HCT116 (cell line): ENCODE measurements around the gene PDYN. TPM values are rescaled to one million over a fixed set of nuclear protein-coding genes. Genes with fewer than 3 reads are reported as not detected.

Source experiments
- ATAC-seq: fragments of 200-7000 bp; cut with Tn5 transposase; 2 replicates; pipeline ENCODE4 v1.9.1; 2020; ENCODE audit warnings: mild to moderate bottlenecking, moderate library complexity
- BruUV-seq: library from RNA; stranded (reverse); fragments of 400-500 nt; replicated peaks from 2 replicates; lab custom pipeline; 2021; lab: Mats Ljungman, UMichigan
- CTCF ChIA-PET: fragments of 300-600 bp; sonication (Branson Sonifier 250); formaldehyde crosslinking; loops from one replicate; lab custom pipeline; 2021; ENCODE audit warnings: antibody characterized with exemption; lab: Charles Lee
- POLR2A ChIA-PET: fragments of 300-600, 350-600 bp; sonication (Branson Sonifier 250); formaldehyde crosslinking; loops from one replicate; lab custom pipeline; 2021; ENCODE audit warnings: antibody characterized with exemption; lab: Charles Lee
- RAD21 ChIA-PET, 2 experiments: fragments of 300-600 bp; sonication (Branson Sonifier 250); formaldehyde crosslinking; loops; one replicate each; lab custom pipeline; 2023; ENCODE audit warnings: low total read pairs in 2 of 2; ENCODE audit not compliant: uncharacterized antibody in 2 of 2, unreplicated experiment in 2 of 2, low non-redundant PET in 1 of 2; lab: Charles Lee
- DNase-seq: peaks from one replicate; pipeline ENCODE4 v3.0.0-alpha.2; 2010; ENCODE audit warnings: low read depth, low spot score
- H2AFZ ChIP-seq: fragments of 200-600 bp; shearing (Covaris generic), sonication (generic); 2 replicates; pipeline ENCODE4 v1.6.1; 2017; ENCODE audit warnings: low read depth, mixed run types, mixed read lengths, antibody characterized with exemption, low read length; ENCODE audit not compliant: poor library complexity, severe bottlenecking
- H3K27ac ChIP-seq: 2 replicates; pipeline ENCODE4 v1.5.1; 2012; ENCODE audit warnings: low read depth, low read length
- H3K27me3 ChIP-seq: fragments of 200-600 bp; sonication (generic); 2 replicates; pipeline ENCODE4 v1.6.1; 2016; ENCODE audit warnings: mixed run types, low read length, mixed read lengths; ENCODE audit not compliant: insufficient read depth
- H3K36me3 ChIP-seq, 2 experiments: fragments of 200-500 bp in 1 of 2; fragments of 200-600 bp in 1 of 2; sonication (Bioruptor generic) in 1 of 2; sonication (generic) in 1 of 2; 2 replicates each; pipeline versions ENCODE4 v1.5.1 to v1.6.1; 2014 to 2016; ENCODE audit warnings: low read length in 2 of 2, inconsistent platforms in 1 of 2, mixed read lengths in 1 of 2, mixed run types in 1 of 2; ENCODE audit not compliant: insufficient read depth in 2 of 2, control insufficient read depth in 1 of 2
- H3K4me1 ChIP-seq, 2 experiments: fragments of 200-600 bp in 1 of 2; sonication (generic) in 1 of 2; 2 replicates each; pipeline versions ENCODE4 v1.5.1 to v1.6.1; 2012 to 2017; ENCODE audit warnings: low read length in 2 of 2, inconsistent platforms in 1 of 2, mild to moderate bottlenecking in 1 of 2, mixed read lengths in 1 of 2, mixed run types in 1 of 2, moderate library complexity in 1 of 2; ENCODE audit not compliant: insufficient read depth in 2 of 2, control insufficient read depth in 1 of 2
- H3K4me2 ChIP-seq: fragments of 200-600 bp; sonication (generic); 2 replicates; pipeline ENCODE4 v1.6.1; 2017; ENCODE audit warnings: mixed run types, low read length, mixed read lengths
- H3K4me3 ChIP-seq, 2 experiments: fragments of 200-600 bp in 1 of 2; sonication (generic) in 1 of 2; replicated peaks in 1 of 2; 2 replicates each; pipeline ENCODE4 v1.5.1; 2011 to 2016; ENCODE audit warnings: low read length in 2 of 2, control low read depth in 1 of 2, low read depth in 1 of 2, mild to moderate bottlenecking in 1 of 2, mixed read lengths in 1 of 2, mixed run types in 1 of 2
- H3K79me2 ChIP-seq: fragments of 200-600 bp; sonication (generic); 2 replicates; pipeline ENCODE4 v1.6.1; 2017; ENCODE audit warnings: mild to moderate bottlenecking, mixed run types, low read length, moderate library complexity, mixed read lengths; ENCODE audit not compliant: insufficient read depth
- H3K9ac ChIP-seq: fragments of 200-600 bp; sonication (generic); 2 replicates; pipeline ENCODE4 v1.6.1; 2016; ENCODE audit warnings: low read length, mixed read lengths
- H3K9me2 ChIP-seq: fragments of 200-600 bp; sonication (generic), shearing (Covaris generic); 2 replicates; pipeline ENCODE4 v1.6.1; 2017; ENCODE audit warnings: mixed run types, mild to moderate bottlenecking, moderate library complexity; ENCODE audit not compliant: insufficient read depth
- H3K9me3 ChIP-seq, 2 experiments: fragments of 200-500 bp in 1 of 2; fragments of 200-600 bp in 1 of 2; sonication (Bioruptor generic) in 1 of 2; sonication (generic) in 1 of 2; 2 replicates each; pipeline ENCODE4 v1.6.1; 2014 to 2017; ENCODE audit warnings: low read length in 2 of 2, mixed read lengths in 2 of 2, inconsistent platforms in 1 of 2, low read depth in 1 of 2, mild to moderate bottlenecking in 1 of 2, mixed run types in 1 of 2, moderate library complexity in 1 of 2; ENCODE audit not compliant: control insufficient read depth in 1 of 2, insufficient read depth in 1 of 2
- H4K20me1 ChIP-seq: fragments of 200-600 bp; sonication (generic), shearing (Covaris generic); 2 replicates; pipeline ENCODE4 v1.6.1; 2017; ENCODE audit warnings: mixed run types, mild to moderate bottlenecking, moderate library complexity; ENCODE audit not compliant: insufficient read depth
- CBX3 ChIP-seq: IDR thresholded peaks from 2 replicates; pipeline ENCODE4 v1.6.1; 2012; ENCODE audit warnings: low read depth
- CEBPB ChIP-seq: IDR thresholded peaks from 2 replicates; pipeline ENCODE4 v1.6.1; 2012; ENCODE audit warnings: low read depth
- EGR1 ChIP-seq: IDR thresholded peaks from 2 replicates; pipeline ENCODE4 v1.6.1; 2012; ENCODE audit warnings: low read depth
- ELF1 ChIP-seq: IDR thresholded peaks from 2 replicates; pipeline ENCODE4 v1.6.1; 2012; ENCODE audit warnings: low read depth, borderline replicate concordance
- EZH2phosphoT487 ChIP-seq: fragments of 200-600 bp; IDR thresholded peaks from 2 replicates; pipeline ENCODE4 v1.6.1; 2018; ENCODE audit warnings: antibody characterized with exemption, borderline replicate concordance
- SIN3A ChIP-seq: IDR thresholded peaks from 2 replicates; pipeline ENCODE4 v1.6.1; 2012; ENCODE audit warnings: low read depth
- SP1 ChIP-seq: IDR thresholded peaks from 2 replicates; pipeline ENCODE4 v1.6.1; 2012; ENCODE audit warnings: low read depth
- SRF ChIP-seq: IDR thresholded peaks from 2 replicates; pipeline ENCODE4 v1.6.1; 2012; ENCODE audit warnings: low read depth
- ZNF274 ChIP-seq: fragments of 200-500 bp; sonication (Bioruptor generic); IDR thresholded peaks from 2 replicates; pipeline ENCODE4 v1.6.1; 2014; ENCODE audit warnings: mild to moderate bottlenecking, low read depth, low read length, inconsistent platforms
- intact Hi-C: fragments of 100-400 bp; cut with micrococcal nuclease; formaldehyde crosslinking; loops from 2 replicates; pipeline ENCODE4 v1.10.0; 2022
- total RNA-seq: library from RNA; stranded (reverse); gene quantifications from one replicate; pipeline ENCODE4 v1.2.1, GENCODE V29; 2021; ENCODE audit not compliant: unreplicated experiment
- TF ChIP-seq, protein P1 (sequence below): IDR thresholded peaks from 2 replicates; pipeline ENCODE4 v1.6.1; 2012; ENCODE audit warnings: low read depth
- TF ChIP-seq, protein P2 (sequence below): IDR thresholded peaks from 2 replicates; pipeline ENCODE4 v1.6.1; 2011; ENCODE audit warnings: mild to moderate bottlenecking, low read length, moderate library complexity; ENCODE audit not compliant: insufficient replicate concordance; ENCODE audit errors: extremely low read depth
- TF ChIP-seq, protein P3 (sequence below): IDR thresholded peaks from 2 replicates; pipeline ENCODE4 v1.6.1; 2012
- TF ChIP-seq, protein P4 (sequence below), 3 experiments: fragments of 200-600 bp in 1 of 3; sonication (generic) in 1 of 3; IDR thresholded peaks in 2 of 3; conservative IDR thresholded peaks in 1 of 3; 2 replicates each; pipeline ENCODE4 v1.5.1; 2012 to 2017; ENCODE audit warnings: low read depth in 2 of 3, low read length in 2 of 3, antibody characterized with exemption in 1 of 3, borderline replicate concordance in 1 of 3, control low read depth in 1 of 3, mild to moderate bottlenecking in 1 of 3, mixed read lengths in 1 of 3, mixed run types in 1 of 3, moderate library complexity in 1 of 3; ENCODE audit not compliant: insufficient read depth in 1 of 3

Gene PDYN
- total RNA-seq, 1 experiment from 2014 or later = not detected

DNA sequence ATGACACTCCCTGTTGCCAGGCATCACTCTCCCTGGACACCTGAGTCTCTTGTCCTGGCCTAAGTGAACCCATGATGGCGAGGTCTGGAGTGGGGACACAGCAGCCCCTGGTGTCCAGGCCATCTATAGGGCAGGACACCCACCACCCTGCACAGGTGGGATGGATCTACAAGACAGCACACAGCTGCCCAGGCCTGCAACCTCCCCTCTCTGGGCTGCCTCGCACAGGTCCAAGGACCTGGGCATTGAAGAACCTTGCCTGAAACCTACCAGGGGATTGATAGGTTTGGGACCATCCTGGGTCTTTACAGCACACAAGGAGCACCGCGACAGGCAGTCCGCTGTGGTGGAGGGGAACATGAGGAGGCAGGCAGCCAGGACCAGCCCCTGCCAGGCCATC lies 11.2 kb downstream of the PDYN start:
- Histone ChIP-seq H4K20me1 (no peaks in the 10 kb centered on the region), H3K4me2 (no peak overlapping the region), H3K9ac (no peak overlapping the region), H3K27me3 (peaks cover 97% of the 10 kb centered on the region), H3K9me3 (no peaks in the 10 kb centered on the region), H3K36me3 (no peaks in the 10 kb centered on the region), H3K79me2 (no peaks in the 10 kb centered on the region), H3K4me1 (no peaks in the 10 kb centered on the region), H3K27ac (no peak overlapping the region), H2AFZ (no peak overlapping the region), H3K9me2 (no peaks in the 10 kb centered on the region), H3K4me3 (no peak overlapping the region)
- POLR2A ChIA-PET = no interaction called here
- CTCF ChIA-PET = no interaction called here
- RAD21 ChIA-PET = no interaction called here
- TF ChIP-seq, protein P1, sequence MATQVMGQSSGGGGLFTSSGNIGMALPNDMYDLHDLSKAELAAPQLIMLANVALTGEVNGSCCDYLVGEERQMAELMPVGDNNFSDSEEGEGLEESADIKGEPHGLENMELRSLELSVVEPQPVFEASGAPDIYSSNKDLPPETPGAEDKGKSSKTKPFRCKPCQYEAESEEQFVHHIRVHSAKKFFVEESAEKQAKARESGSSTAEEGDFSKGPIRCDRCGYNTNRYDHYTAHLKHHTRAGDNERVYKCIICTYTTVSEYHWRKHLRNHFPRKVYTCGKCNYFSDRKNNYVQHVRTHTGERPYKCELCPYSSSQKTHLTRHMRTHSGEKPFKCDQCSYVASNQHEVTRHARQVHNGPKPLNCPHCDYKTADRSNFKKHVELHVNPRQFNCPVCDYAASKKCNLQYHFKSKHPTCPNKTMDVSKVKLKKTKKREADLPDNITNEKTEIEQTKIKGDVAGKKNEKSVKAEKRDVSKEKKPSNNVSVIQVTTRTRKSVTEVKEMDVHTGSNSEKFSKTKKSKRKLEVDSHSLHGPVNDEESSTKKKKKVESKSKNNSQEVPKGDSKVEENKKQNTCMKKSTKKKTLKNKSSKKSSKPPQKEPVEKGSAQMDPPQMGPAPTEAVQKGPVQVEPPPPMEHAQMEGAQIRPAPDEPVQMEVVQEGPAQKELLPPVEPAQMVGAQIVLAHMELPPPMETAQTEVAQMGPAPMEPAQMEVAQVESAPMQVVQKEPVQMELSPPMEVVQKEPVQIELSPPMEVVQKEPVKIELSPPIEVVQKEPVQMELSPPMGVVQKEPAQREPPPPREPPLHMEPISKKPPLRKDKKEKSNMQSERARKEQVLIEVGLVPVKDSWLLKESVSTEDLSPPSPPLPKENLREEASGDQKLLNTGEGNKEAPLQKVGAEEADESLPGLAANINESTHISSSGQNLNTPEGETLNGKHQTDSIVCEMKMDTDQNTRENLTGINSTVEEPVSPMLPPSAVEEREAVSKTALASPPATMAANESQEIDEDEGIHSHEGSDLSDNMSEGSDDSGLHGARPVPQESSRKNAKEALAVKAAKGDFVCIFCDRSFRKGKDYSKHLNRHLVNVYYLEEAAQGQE = no peak
- TF ChIP-seq CBX3 = no peak
- TF ChIP-seq SRF = no peak
- TF ChIP-seq EZH2phosphoT487 = no peak
- TF ChIP-seq, protein P2, sequence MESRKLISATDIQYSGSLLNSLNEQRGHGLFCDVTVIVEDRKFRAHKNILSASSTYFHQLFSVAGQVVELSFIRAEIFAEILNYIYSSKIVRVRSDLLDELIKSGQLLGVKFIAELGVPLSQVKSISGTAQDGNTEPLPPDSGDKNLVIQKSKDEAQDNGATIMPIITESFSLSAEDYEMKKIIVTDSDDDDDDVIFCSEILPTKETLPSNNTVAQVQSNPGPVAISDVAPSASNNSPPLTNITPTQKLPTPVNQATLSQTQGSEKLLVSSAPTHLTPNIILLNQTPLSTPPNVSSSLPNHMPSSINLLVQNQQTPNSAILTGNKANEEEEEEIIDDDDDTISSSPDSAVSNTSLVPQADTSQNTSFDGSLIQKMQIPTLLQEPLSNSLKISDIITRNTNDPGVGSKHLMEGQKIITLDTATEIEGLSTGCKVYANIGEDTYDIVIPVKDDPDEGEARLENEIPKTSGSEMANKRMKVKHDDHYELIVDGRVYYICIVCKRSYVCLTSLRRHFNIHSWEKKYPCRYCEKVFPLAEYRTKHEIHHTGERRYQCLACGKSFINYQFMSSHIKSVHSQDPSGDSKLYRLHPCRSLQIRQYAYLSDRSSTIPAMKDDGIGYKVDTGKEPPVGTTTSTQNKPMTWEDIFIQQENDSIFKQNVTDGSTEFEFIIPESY = no peak
- TF ChIP-seq, protein P3, sequence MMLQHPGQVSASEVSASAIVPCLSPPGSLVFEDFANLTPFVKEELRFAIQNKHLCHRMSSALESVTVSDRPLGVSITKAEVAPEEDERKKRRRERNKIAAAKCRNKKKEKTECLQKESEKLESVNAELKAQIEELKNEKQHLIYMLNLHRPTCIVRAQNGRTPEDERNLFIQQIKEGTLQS = no peak
- TF ChIP-seq, protein P4, sequence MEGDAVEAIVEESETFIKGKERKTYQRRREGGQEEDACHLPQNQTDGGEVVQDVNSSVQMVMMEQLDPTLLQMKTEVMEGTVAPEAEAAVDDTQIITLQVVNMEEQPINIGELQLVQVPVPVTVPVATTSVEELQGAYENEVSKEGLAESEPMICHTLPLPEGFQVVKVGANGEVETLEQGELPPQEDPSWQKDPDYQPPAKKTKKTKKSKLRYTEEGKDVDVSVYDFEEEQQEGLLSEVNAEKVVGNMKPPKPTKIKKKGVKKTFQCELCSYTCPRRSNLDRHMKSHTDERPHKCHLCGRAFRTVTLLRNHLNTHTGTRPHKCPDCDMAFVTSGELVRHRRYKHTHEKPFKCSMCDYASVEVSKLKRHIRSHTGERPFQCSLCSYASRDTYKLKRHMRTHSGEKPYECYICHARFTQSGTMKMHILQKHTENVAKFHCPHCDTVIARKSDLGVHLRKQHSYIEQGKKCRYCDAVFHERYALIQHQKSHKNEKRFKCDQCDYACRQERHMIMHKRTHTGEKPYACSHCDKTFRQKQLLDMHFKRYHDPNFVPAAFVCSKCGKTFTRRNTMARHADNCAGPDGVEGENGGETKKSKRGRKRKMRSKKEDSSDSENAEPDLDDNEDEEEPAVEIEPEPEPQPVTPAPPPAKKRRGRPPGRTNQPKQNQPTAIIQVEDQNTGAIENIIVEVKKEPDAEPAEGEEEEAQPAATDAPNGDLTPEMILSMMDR (IDR thresholded peaks at IDR 0.05 in 2 of 3, conservative IDR thresholded peaks at IDR 0.05 in 1 of 3; ENCODE audit: borderline replicate concordance in 1 of 3, insufficient read depth in 1 of 3, low read depth in 2 of 3, low read length in 2 of 3) = no peak
- TF ChIP-seq EGR1 = no peak
- TF ChIP-seq ELF1 = no peak
- TF ChIP-seq ZNF274 = no peak
- TF ChIP-seq SP1 = no peak
- TF ChIP-seq CEBPB = no peak
- TF ChIP-seq SIN3A = no peak
- BruUV-seq = no TSS peak
- ATAC-seq (no peak), DNase-seq (no peak)
- intact Hi-C loops = no loop called here
